GM19043 (cell line): Measurements from ENCODE around the gene TIPRL.
"Not testable (repeated sequence)": the region's sequence is repeated elsewhere in the genome, so short reads cannot be mapped to it uniquely, and the experiment has no call there.

ENCODE experiments used
- ATAC-seq: cut with Tn5 transposase; IDR thresholded peaks from one replicate; pipeline ENCODE4 v1.9.1; 2021; ENCODE audit warnings: low read depth; ENCODE audit not compliant: unreplicated experiment

Gene TIPRL

GRCh38 chr1:168207673-168208072, 28.9 kb downstream of the TIPRL start:
- not testable (repeated sequence) for ATAC-seq

DNA sequence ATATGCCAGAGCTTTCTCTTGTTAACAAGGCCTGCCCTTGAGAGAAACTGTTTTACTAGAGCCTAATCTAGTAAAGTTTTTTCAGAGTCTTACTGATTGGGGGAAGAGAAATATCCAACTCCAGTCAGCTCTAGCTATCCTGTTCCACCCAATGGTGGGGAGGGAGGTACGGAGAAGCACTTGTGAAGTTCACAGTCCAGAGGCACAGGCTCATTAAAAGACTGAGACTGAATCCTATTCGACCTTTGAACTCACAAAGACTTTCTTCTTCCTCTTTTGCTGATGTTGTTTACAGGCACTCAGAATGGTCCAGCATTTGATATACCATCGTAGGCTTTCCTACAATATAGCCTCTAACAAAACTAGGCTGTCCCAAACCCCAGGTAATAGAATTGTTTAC, 31.6 kb downstream of the TIPRL start:
- ATAC-seq = no peak

- no peak for ATAC-seq
These were observed 34.6 kb downstream of the TIPRL start for GRCh38 chr1:168213349-168213748.

DNA sequence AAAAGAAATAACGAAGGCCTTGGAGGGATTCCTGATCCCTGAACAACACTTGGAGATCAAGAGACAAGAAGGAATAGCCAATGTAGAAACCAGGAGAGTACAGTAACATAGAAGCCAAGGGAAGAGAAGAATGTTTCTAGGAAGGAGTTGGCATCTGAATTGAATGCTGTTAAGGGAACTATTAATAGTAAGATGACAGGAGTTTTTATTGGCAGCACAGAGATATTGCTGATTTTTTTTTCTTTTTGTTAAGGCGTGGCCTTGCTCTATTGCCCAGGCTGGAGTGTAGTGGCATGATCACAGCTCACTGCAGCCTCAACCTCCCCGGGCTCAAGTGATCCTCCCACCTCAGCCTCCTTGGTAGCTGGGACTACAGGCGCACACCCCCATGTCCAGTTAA, 37.4 kb downstream of the TIPRL start:
- no peak for ATAC-seq

GRCh38 chr1:168217664-168218063, 38.9 kb downstream of the TIPRL start:
- no peak for ATAC-seq

DNA sequence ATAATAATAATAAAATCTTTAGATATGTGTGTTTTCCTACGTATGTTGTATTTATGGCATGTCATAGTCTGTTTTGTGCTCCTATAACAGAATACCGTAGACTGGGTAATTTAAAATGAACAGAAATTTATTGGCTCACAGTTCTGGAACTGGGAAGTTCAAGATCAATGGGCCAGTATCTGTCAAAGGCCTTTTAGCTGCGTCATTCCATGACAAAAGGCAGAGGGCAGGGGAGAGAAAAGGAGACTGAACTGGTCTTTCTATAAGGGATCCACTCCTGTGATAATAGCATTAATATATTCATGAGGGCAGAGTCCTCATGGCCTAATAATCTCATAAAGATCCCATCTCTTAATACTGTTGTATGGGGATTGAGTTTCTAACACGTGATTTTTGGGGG, 39.9 kb downstream of the TIPRL start:
- ATAC-seq = no peak

DNA sequence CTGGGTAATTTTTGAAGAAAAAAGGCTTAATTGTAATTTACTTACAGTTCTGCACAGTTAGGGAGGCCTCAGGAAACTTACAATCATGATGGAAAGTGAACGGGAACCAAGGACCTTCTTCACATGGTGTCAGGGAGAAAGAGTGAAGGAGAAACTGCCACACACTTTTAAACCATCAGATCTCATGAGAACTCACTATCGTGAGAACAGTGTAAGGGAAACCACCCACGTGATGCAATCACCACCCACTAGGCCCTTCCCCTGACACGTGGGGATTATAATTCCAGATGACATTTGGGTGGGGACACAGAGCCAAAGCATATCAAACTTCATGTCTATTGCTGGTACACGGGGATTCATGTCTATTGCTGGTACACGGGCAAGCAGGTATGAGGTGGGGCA, 41.7 kb downstream of the TIPRL start:
- no peak for ATAC-seq

DNA sequence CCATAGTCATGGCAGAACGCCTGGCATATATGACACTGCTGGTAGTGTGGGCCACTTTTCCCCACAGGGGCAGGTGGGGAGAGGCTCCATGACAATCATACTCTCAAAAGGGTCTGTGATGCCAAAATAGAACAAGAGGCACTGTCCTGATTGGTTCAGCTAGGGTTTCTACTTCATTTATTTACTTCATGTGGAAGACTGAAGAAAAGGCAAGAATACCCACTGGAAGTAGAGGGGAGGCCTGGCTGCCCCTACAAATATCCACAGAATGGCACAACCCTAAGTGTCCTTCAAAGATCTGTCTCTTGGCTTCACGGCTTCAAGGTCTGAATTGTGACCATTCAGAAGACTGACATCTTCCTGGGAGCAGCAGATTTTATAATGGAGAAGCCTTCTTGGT, 42.5 kb downstream of the TIPRL start:
- no peak for ATAC-seq

- ATAC-seq = no peak
These were observed 44.5 kb downstream of the TIPRL start for GRCh38 chr1:168223261-168223660.

GRCh38 chr1:168223681-168224540, 45.1 kb downstream of the TIPRL start:
- no peak for ATAC-seq

DNA sequence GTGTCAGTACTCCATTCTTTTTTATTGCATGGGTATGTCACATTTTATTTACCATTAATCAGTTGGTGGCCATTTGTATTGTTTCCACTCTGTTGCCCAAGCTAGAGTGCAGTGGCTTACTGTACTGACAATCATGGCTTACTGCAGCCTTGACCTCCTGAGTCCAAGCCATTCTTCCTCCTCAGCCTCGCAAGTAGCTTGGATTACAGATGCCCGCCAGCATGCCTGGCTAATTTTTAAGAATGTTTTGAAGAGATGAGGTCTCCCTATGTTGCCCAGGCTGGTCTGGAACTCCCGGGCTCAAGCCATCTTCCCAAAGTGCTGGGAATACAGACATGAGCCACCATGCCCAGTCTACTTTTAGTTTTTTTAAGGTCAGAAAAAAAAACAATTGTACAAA, 46.2 kb downstream of the TIPRL start:
- no peak for ATAC-seq

- ATAC-seq = peak; percentile 73
These were observed 46.9 kb downstream of the TIPRL start, which contains the start of gene SFT2D2 for GRCh38 chr1:168225476-168226190. Gene SFT2D2, plus strand, starts transcription at chr1:168226004. Its CDS starts 76 bp downstream, at chr1:168226080.

DNA sequence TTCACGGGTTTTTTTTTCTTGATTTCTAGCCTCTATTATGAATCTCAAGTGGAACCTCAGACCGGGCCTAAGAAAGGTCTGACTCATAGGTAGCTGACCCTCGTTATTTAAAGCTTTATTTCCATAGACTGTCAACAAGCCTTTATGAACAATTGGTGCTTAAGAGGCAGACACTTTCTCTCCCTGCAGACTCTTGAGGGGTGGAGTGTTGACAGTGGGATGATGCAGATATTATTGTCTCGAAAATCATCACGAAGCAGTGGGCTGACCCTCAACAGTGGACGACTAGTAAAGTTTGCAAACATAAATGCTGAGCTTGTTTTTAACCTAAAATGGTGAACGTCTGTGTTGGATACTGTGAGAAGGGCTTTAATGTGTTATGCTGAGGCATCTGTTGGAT, 48.9 kb downstream of the TIPRL start:
- ATAC-seq = no peak

DNA sequence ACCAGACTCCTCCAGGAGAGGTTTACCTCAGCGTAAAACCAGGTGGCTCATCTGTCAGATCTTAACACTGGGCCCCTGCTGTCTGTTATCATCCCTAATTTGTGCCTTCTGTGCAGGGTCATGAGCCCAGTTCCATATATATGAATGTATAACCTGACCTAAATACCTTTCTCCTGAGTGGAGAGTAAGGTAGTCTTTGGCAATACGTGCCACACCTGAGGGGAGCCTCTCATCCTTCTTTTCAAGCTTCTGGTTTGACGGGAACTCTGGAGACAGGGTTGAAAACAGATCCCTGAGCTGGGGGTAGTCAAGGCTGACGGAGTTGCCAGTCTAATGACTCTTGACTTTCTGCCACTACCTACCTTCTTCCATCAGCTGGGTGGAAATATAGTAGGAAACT, 51.1 kb downstream of the TIPRL start:
- ATAC-seq = no peak

GRCh38 chr1:168230709-168231108, 51.9 kb downstream of the TIPRL start:
- ATAC-seq = no peak

- ATAC-seq = peak; percentile 65
These were observed 56.2 kb downstream of the TIPRL start for GRCh38 chr1:168234846-168235547.

GRCh38 chr1:168235548-168235885, 56.8 kb downstream of the TIPRL start:
- ATAC-seq = no peak

DNA sequence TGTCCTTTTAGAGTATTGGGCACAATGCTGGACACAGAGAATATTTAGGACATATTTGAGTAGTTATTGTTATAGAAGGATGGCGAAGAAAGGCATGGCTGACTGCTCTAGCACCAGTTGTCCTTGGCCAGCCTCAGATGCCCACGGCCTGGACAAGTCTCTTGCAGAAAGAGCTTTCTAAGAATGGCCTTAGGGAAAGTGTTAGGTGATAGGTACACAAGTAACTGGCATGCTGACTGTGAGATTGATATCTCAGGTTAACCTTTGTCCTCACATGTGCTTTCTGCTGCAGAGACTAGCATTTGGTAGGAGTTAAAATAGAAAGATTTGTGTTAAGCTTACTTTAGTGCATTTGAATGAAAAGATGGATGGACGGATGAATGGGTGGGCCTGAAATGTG, 57.2 kb downstream of the TIPRL start:
- ATAC-seq = no peak

GRCh38 chr1:168236836-168237611, 58.3 kb downstream of the TIPRL start:
- ATAC-seq = no peak

- no peak for ATAC-seq
These were observed 64.4 kb downstream of the TIPRL start for GRCh38 chr1:168243198-168243597.
